Measurements from ENCODE around the gene KSR1.

KSR1 gene

GRCh38 chr17:27457731-27458523 is 1.7 kb downstream of the KSR1 start:
- H3K27ac ChIP-seq, result no peak overlapping the region
- TF ChIP-seq CTCF (conservative IDR thresholded peaks at IDR 0.05) (no peak), ZFX (IDR thresholded peaks at IDR 0.05) (no peak)

GRCh38 chr17:27458524-27458908 is 2.3 kb downstream of the KSR1 start:
- H3K27ac ChIP-seq, result no peak overlapping the region
- TF ChIP-seq CTCF (conservative IDR thresholded peaks at IDR 0.05) (no peak), ZFX (IDR thresholded peaks at IDR 0.05) (no peak)

GRCh38 chr17:27459433-27459832 is 3.2 kb downstream of the KSR1 start:
- H3K27ac ChIP-seq, result no peak overlapping the region
- no peak for TF ChIP-seq CTCF (conservative IDR thresholded peaks at IDR 0.05)
- no peak for TF ChIP-seq ZFX (IDR thresholded peaks at IDR 0.05)

DNA sequence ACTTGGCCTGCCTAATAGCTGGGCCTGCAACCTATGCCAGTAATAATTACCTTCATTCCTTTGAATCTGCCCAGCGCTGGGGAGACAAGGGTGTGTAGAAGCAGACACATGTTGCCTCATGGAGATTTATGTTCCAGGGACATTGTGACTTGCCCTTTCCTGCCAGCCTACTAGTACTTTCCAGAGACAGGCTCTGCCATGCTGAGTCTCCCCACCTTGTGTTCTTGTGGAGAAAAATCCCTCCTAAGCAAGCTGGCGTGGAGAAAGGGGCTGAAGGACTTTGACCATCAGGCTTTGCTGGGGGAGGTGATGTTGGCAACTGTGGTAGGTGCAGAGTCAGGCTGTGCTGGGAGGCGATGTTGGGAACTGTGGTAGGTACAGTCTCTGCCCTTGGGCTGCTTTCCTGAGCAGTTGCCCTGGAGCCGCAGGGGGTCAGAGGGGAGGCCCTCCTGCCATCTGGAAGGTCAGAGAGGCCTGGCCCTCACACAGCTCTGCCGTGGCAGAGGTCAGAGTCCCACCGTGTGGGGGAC is 4.0 kb downstream of the KSR1 start:
- H3K27ac ChIP-seq, result no peak overlapping the region

DNA sequence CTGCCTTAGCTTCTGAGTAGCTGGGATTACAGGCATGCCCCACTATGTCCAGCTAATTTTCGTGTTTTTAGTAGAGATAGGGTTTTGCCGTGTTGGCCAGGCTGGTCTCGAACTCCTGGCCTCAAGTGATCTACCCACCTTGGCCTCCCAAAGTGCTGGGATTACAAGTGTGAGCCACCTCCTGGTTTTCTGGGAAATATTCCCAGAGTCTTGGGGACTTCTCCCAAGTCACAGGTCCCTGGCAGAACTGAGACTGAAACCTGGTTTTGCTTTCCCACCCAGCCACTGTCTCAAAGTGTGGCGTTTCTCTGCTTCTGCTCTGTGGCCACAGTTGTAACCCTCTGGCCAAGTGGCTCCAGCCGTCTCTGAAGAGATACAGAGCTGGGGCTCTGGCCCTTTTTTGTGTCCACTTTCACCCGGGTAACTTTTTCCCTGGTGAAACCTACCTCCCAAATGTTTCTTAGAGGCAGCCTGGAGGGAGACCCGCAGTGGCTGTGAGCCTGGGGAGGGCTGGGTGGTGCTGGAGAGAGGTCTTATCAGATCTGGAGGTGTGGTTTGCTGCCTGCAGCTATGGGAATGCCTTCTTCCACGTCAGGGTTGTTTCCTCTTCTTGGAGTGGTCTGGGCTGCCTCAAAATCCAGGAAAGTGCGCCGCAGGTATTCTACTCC is 5.1 kb downstream of the KSR1 start:
- no peak for TF ChIP-seq ZFX (IDR thresholded peaks at IDR 0.05)
- TF ChIP-seq CTCF (conservative IDR thresholded peaks at IDR 0.05), result no peak
- no peak overlapping the region for H3K27ac ChIP-seq

More for the DNA sequence above, 4.0 kb downstream of the KSR1 start:
- TF ChIP-seq CTCF (conservative IDR thresholded peaks at IDR 0.05) (no peak), ZFX (IDR thresholded peaks at IDR 0.05) (no peak)

DNA sequence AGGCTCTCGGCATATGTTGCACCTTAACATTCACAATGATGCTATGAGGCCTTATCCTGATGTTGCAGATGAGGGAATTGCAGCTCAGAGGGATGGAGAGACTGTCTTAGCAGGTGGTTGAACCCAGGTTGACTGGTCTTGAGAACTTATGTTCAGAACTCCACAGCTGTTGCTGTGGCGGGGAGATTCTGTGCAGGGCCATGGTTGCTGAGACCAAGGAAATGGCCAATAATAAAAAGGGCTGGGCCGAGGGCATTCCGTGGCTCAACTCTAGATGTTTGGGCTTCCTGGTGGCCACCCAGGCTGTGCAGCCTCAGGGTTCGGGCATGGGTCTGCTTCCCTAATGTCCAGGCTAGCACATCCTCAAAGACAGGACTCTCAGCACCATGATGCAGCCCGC is 5.9 kb downstream of the KSR1 start:
- no peak overlapping the region for H3K27ac ChIP-seq
- TF ChIP-seq CTCF (conservative IDR thresholded peaks at IDR 0.05), result no peak
- no peak for TF ChIP-seq ZFX (IDR thresholded peaks at IDR 0.05)

DNA sequence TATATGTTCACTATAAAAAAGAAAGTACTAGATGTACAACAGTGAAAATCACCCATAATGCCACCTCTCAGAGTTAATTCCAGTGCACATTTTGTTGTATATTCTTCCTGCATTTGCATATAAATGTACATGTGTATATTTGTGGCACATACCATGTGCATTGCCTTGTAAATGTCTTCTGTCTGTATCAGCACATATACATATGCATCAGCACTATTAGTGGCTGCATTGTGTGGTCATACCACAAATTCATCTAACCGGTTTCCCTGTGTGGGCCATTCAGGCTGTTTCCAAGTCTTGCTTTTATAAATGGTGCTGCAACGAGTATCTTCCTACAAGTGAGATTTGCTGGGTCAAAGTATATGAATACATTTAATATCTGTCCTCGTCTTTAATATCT is 6.5 kb downstream of the KSR1 start:
- TF ChIP-seq ZFX (IDR thresholded peaks at IDR 0.05), result no peak
- TF ChIP-seq CTCF (conservative IDR thresholded peaks at IDR 0.05), result no peak
- H3K27ac ChIP-seq, result no peak overlapping the region
